Spleen (tissue), 7 donors: ENCODE results near the gene RNASE1.

Experiments
- CTCF ChIP-seq, 11 experiments: fragments of 200-600 bp in 7 of 11; fragments of 450-650 bp in 4 of 11; sonication (generic) in 4 of 11; IDR thresholded peaks in 8 of 11; conservative IDR thresholded peaks in 3 of 11; 1 replicate in 7 of 11; 2 replicates in 4 of 11; pipeline versions ENCODE4 v1.4.0 to v1.8.0; 2016 to 2021; ENCODE audit warnings: antibody characterized with exemption in 11 of 11, inconsistent platforms in 4 of 11, mild to moderate bottlenecking in 1 of 11
- POLR2A ChIP-seq, 3 donors: fragments of 450-650 bp; IDR thresholded peaks; one replicate each; pipeline ENCODE4 v1.5.1; 2017; ENCODE audit warnings: antibody characterized with exemption in 3 of 3, mild to moderate bottlenecking in 1 of 3
- POLR2AphosphoS5 ChIP-seq, 3 donors: sonication (generic); formaldehyde crosslinking; IDR thresholded peaks; one replicate each; pipeline ENCODE4 v1.5.1; 2017; ENCODE audit warnings: antibody characterized with exemption in 3 of 3
- donor health status: DM: no; HTN: no; CAD: no; lungs with moderate emphysema.
- donor health status: DM: no; HTN: no; CAD: no.
- donor health status: DM: no; HTN: no; CAD: no.

DNA sequence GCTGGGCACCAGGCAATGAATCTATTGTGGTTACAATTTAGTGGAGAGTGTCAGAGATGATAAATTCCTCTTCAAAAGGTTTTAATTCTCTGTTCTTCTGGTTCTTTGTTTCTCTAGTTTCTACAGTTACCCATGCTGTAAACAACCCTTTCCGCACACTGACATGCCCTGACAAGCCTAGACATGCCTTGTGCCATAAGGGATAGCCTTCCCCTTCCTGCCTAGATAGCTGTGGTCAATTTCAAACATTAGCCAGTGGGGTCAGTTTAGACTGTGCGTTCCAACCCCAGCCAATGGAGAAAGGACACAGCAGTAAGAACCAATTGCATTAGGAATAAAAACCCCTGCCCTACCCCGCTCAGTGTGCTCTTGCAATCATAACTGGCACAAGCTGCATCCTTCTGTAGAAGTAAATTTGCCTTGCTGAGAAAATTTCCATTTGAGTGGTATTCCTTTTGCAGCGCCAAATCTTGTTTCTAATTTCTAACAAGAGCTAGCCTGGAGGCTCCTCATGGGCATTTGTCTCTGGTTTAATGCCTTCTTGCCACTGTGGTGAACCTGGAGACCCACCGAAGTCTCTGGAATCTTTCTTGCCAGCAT, 50.6 kb downstream of the RNASE1 start:
- TF ChIP-seq CTCF (IDR thresholded peaks at IDR 0.05 in 8 of 11, conservative IDR thresholded peaks at IDR 0.05 in 3 of 11) (no peak), POLR2AphosphoS5 (IDR thresholded peaks at IDR 0.05) (no peak), POLR2A (IDR thresholded peaks at IDR 0.05) (no peak)
